ENCODE data around the gene PDE4D.

PDE4D gene

DNA sequence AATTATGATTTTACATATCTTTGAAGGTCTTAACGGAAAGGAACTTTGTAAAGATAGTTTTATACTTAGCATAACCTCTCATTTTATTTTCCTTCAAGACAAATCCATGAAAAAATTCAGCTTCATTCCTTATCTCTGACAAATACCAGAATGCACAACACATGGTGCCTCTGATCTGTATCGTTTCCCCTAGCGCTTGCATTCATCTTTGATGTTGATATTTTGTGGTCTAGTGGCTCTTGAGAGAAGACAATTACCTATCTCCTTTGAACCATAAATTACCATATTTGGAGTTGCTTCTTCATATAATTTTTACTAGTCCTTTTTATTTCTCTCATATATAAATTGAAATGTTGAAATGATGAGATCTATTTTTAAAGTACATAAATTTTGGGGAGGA is 551.3 kb downstream of the PDE4D start:
- DNase-seq (ENCODE audit: low read depth), result no peak
- TF ChIP-seq CTCF (conservative IDR thresholded peaks at IDR 0.05; ENCODE audit: low read length), result no peak
- no peak overlapping the region for H3K4me3 ChIP-seq (ENCODE audit: low read length)

DNA sequence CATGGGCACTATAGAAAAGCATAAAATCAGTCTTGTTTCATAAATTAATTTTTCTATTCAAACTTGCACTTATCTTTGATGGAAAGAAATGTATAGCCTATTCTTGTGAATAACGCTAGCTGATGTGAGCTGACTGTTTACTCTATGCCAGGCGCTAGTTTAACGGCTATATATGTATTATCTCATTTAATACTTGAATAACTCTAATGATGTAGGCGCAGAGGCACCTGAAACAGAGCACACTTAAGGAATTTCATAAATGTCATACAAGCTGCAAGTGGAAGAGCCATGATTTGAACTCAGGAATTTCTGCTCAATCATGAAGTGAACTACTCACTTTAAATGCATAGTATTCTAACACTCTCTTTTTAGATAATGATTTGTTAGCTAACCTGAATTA is 551.8 kb downstream of the PDE4D start:
- DNase-seq (ENCODE audit: low read depth), result no peak
- no peak overlapping the region for H3K4me3 ChIP-seq (ENCODE audit: low read length)
- TF ChIP-seq CTCF (conservative IDR thresholded peaks at IDR 0.05; ENCODE audit: low read length), result no peak

DNA sequence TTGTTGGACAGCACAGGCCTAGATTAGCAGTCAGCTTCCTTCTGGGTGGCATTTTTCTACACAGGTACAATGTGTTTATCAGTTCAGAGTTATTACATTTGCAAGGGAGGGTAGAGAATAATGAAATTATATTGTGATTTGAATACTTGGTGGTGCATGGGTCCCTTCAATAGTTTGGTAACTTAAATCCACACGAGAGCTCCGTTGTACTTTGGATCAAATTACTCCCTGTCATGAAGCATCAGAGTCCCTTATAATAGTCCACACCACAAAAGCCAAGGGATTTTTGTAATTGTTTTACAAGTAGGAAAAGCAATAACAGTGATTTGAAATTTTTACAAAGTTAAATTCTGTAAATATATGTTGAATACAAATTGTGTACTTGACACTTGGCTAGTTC is 552.4 kb downstream of the PDE4D start:
- DNase-seq (ENCODE audit: low read depth), result no peak
- TF ChIP-seq CTCF (conservative IDR thresholded peaks at IDR 0.05; ENCODE audit: low read length), result no peak
- no peak overlapping the region for H3K4me3 ChIP-seq (ENCODE audit: low read length)

- no peak for DNase-seq (ENCODE audit: low read depth)
- no peak for TF ChIP-seq CTCF (conservative IDR thresholded peaks at IDR 0.05; ENCODE audit: low read length)
- H3K4me3 ChIP-seq (ENCODE audit: low read length), result no peak overlapping the region
These were observed 552.9 kb downstream of the PDE4D start for GRCh38 chr5:59340637-59341036.

DNA sequence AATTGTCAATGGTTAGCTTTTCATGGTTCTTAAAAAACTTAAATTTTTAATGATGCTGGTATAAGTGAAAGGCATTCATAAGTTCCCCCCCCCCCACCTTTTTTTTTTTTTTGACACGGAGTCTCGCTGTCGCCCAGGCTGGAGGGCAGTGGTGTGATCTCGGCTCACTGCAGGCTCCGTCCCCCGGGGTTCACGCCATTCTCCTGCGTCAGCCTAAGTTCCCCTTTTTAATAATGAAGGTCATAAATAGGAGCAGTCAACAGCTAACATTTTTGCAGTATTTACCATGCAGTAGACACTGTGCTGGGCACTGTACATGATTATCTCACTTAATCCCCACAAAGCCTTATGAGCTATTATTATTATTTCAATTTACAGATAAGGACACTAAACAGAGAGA is 556.3 kb downstream of the PDE4D start:
- TF ChIP-seq CTCF (conservative IDR thresholded peaks at IDR 0.05; ENCODE audit: low read length), result no peak
- DNase-seq (ENCODE audit: low read depth), result no peak
- no peak overlapping the region for H3K4me3 ChIP-seq (ENCODE audit: low read length)

- TF ChIP-seq CTCF (conservative IDR thresholded peaks at IDR 0.05; ENCODE audit: low read length), result no peak
- no peak overlapping the region for H3K4me3 ChIP-seq (ENCODE audit: low read length)
- DNase-seq (ENCODE audit: low read depth), result no peak
These were observed 558.0 kb downstream of the PDE4D start for GRCh38 chr5:59335544-59335943.

- TF ChIP-seq CTCF (conservative IDR thresholded peaks at IDR 0.05; ENCODE audit: low read length), result no peak
- no peak for DNase-seq (ENCODE audit: low read depth)
- H3K4me3 ChIP-seq (ENCODE audit: low read length), result no peak overlapping the region
These were observed 560.1 kb downstream of the PDE4D start for GRCh38 chr5:59333416-59333815.

Data from AG10803 (cell line).